Breast epithelium (tissue), 4 donors: Measurements from ENCODE around the gene WNK2. TPM values are rescaled to one million over a fixed set of nuclear protein-coding genes. Genes with fewer than 3 reads are reported as not detected.

Experiments used
- DNase-seq, 2 donors: peaks; one replicate each; pipeline ENCODE4 v3.0.0-alpha.2; 2019; ENCODE audit warnings: low spot score in 2 of 2
- H3K27ac ChIP-seq, 2 donors: fragments of 200-600 bp; sonication (generic) in 1 of 2; one replicate each; pipeline ENCODE4 v1.5.1; 2016 to 2019; ENCODE audit warnings: mild to moderate bottlenecking in 1 of 2
- H3K27me3 ChIP-seq, 2 donors: fragments of 200-600 bp; sonication (generic) in 1 of 2; one replicate each; pipeline versions ENCODE4 v1.5.1 to v1.6.0; 2017 to 2019; ENCODE audit warnings: control low read depth in 1 of 2, mild to moderate bottlenecking in 1 of 2
- H3K36me3 ChIP-seq: fragments of 200-600 bp; one replicate; pipeline ENCODE4 v1.5.1; 2019
- H3K4me1 ChIP-seq, 2 donors: fragments of 200-600 bp; sonication (generic); one replicate each; pipeline ENCODE4 v1.5.1; 2016 to 2019; ENCODE audit warnings: control low read depth in 1 of 2
- H3K4me3 ChIP-seq, 3 donors: fragments of 200-600 bp; sonication (generic); 1 replicate in 2 of 3; 2 replicates in 1 of 3; pipeline ENCODE4 v1.5.1; 2016 to 2019; ENCODE audit warnings: mild to moderate bottlenecking in 3 of 3, moderate library complexity in 2 of 3
- H3K9me3 ChIP-seq, 2 donors: fragments of 200-600 bp; sonication (generic) in 1 of 2; one replicate each; pipeline ENCODE4 v1.5.1; 2016 to 2019; ENCODE audit warnings: control low read depth in 1 of 2
- POLR2A ChIP-seq: fragments of 450-650 bp; IDR thresholded peaks from one replicate; pipeline ENCODE4 v1.6.1; 2016; ENCODE audit warnings: antibody characterized with exemption, mild to moderate bottlenecking, moderate library complexity
- POLR2AphosphoS5 ChIP-seq, 3 donors: sonication (generic); formaldehyde crosslinking; IDR thresholded peaks; one replicate each; pipeline ENCODE4 v1.6.1; 2017; ENCODE audit warnings: antibody characterized with exemption in 3 of 3
- intact Hi-C: fragments of 100-400 bp; cut with DNase I; formaldehyde crosslinking; loops from one replicate; pipeline ENCODE4 v1.15.1; 2023; ENCODE audit warnings: low total_unique reads
- total RNA-seq, 3 donors: library from RNA; depleted of rRNA; stranded (reverse); fragments of >200 nt; gene quantifications; one replicate each; pipeline ENCODE4 v1.1.0, GENCODE V29; 2016
- TF ChIP-seq, protein P1 (sequence below), 3 donors: fragments of 450-650 bp; IDR thresholded peaks; one replicate each; pipeline ENCODE4 v1.5.1; 2016 to 2017; ENCODE audit warnings: antibody characterized with exemption in 3 of 3, mild to moderate bottlenecking in 3 of 3, moderate library complexity in 3 of 3

WNK2 gene
- 10 to 100 TPM in 1 of 3 donors, 1 to 10 TPM in 1, not detected in 1; 9.1 to 28.5 TPM for total RNA-seq

DNA sequence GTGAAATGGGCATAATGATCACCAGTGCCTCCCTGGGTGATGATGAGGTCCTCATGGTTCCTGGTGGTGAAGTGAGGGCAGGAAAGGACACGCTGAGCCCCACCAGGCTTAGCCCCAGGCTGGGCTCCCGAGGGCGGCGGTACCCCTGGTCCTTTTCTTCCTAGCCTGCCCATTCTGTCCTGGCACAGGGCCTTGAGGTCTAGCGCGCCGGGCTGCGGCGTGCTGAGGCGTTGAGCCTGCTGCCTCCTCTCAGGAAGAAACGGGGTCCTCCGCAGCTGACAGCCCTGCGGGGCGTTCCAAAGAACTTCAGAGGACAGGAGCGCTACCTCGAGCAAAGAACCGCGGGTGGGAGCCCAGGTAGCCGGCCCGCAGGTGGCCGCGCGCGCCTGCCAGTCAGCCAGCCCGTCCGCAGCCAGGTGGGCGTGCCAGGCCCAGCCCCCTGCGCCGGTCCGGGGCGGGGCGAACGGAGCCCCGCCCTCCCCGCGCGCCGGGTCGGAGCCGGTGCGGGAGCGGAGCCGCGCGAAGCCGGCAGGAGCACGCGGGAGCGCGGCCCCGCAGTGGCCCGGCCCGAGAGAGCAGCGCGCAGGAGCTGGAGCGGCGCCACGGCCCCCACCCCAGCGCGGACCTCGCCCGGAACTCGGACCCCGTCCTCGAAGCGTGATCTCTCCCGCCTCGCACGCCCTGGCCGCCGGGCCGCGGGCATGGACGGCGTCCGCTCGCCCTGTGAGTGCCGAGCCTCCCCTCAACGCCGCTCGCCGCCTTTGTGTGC lies at the start of gene WNK2:
TSS of gene WNK2 (plus strand) at position 477 of the 769 bp plus-strand sequence. CDS start 791 bp downstream, outside the sequence.
- Histone ChIP-seq H3K4me3 (peak within 1 kb of the TSS; percentile 36 to 87 (median 61)), H3K9me3 (no peaks in the 10 kb centered on the region), H3K27ac (peak within 1 kb of the TSS in 1 of 2 donors; percentile 2), H3K36me3 (no peaks in the 10 kb centered on the region), H3K4me1 (peaks cover 0 to 4% of the 10 kb centered on the region in 2 donors), H3K27me3 (peaks cover 0 to 2% of the 10 kb centered on the region in 2 donors)
- TF ChIP-seq POLR2A (no peak), POLR2AphosphoS5 (IDR thresholded peaks at IDR 0.05) (no peak)
- TF ChIP-seq, protein P1, sequence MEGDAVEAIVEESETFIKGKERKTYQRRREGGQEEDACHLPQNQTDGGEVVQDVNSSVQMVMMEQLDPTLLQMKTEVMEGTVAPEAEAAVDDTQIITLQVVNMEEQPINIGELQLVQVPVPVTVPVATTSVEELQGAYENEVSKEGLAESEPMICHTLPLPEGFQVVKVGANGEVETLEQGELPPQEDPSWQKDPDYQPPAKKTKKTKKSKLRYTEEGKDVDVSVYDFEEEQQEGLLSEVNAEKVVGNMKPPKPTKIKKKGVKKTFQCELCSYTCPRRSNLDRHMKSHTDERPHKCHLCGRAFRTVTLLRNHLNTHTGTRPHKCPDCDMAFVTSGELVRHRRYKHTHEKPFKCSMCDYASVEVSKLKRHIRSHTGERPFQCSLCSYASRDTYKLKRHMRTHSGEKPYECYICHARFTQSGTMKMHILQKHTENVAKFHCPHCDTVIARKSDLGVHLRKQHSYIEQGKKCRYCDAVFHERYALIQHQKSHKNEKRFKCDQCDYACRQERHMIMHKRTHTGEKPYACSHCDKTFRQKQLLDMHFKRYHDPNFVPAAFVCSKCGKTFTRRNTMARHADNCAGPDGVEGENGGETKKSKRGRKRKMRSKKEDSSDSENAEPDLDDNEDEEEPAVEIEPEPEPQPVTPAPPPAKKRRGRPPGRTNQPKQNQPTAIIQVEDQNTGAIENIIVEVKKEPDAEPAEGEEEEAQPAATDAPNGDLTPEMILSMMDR (IDR thresholded peaks at IDR 0.05) = no peak
- intact Hi-C loops = no loop called here
- no peak for DNase-seq

DNA sequence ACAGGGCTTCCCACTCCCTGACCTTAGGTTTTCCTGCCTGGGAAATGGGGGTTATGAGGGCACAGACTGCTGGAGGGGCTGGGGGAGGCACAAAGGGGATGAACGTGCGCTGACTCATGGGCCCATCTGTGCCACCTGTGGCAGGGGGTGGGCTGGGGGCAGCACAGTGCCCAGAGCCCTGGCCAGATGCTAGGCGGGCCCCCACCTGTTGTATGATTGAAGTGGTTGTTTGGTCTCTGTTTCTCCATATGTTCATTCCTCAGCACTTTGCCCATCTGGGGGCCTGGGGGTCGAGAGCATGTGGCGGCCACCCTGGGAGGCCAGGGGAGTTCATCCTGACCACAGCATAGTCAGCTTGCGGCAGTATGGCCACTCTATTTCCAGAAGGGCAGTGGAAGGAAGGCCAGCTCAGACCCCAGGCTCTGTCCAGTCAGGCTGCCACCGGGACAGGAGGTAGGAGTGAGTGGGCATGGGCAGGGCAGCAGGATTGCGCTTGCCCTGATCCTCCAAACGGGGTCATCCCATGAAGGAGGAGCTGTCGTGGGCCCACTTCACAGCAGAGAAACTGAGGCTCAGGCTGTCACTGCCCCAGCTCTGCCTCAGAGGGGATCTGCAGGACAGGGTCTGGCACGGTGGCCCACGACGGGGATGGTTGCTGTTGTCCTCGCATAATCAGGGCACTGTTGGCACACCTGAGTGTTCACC lies 49.0 kb upstream of the WNK2 start:
- TF ChIP-seq POLR2AphosphoS5 (IDR thresholded peaks at IDR 0.05) (no peak), POLR2A (no peak)
- TF ChIP-seq, protein P1 (IDR thresholded peaks at IDR 0.05) = no peak
- H3K4me1 ChIP-seq = peaks cover 15 to 25% of the 10 kb centered on the region in 2 donors
- H3K9me3 ChIP-seq = no peaks in the 10 kb centered on the region
- intact Hi-C loops = loop anchor here (5.0 kb wide), 1 partner anchor 38 kb away; the partner anchor contains the start of gene CARD19
- H3K4me3 ChIP-seq = peak overlapping the region; percentile 61 to 86 (median 84)
- H3K27me3 ChIP-seq = no peaks in the 10 kb centered on the region
- peak overlapping the region; percentile 91 to 94 for H3K27ac ChIP-seq
- DNase-seq = no peak
- H3K36me3 ChIP-seq = no peaks in the 10 kb centered on the region

- no peak for DNase-seq
- intact Hi-C loops = no loop called here
- H3K4me1 ChIP-seq = peaks cover 13 to 14% of the 10 kb centered on the region in 2 donors
- peak overlapping the region in 2 of 3 donors; percentile 17 to 37 for H3K4me3 ChIP-seq
- peak overlapping the region in 1 of 2 donors; percentile 23 for H3K27ac ChIP-seq
- H3K9me3 ChIP-seq = no peaks in the 10 kb centered on the region
- TF ChIP-seq, protein P1 (IDR thresholded peaks at IDR 0.05) = no peak
- TF ChIP-seq POLR2AphosphoS5 (IDR thresholded peaks at IDR 0.05) (no peak), POLR2A (no peak)
- H3K27me3 ChIP-seq = no peaks in the 10 kb centered on the region
- H3K36me3 ChIP-seq = no peaks in the 10 kb centered on the region
These were observed 47.9 kb upstream of the WNK2 start for GRCh38 chr9:93136011-93136440.

DNA sequence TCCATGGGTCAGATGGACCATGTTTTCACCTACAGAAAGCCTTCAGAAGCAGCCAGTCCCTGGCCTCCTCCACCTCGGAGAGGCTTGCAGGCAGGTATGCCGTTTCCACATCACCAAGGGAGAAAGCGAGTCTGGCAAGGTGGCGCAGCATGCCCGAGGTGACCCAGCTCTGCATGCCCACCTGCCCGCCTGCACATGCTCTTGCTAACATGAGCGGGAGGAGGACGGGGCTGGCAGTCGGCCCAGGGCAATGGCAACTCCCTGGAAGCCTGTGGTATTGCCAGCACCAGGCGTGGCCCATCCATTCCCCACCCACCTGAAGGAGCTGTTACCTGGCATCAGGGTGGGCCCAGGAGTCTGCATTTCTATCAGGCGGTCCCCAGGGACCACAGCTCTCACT lies 46.6 kb upstream of the WNK2 start:
- intact Hi-C loops = no loop called here
- Histone ChIP-seq H3K27ac (peak overlapping the region in 1 of 2 donors; percentile 28), H3K36me3 (no peaks in the 10 kb centered on the region), H3K27me3 (no peaks in the 10 kb centered on the region), H3K4me1 (peaks cover 3 to 8% of the 10 kb centered on the region in 2 donors), H3K9me3 (no peaks in the 10 kb centered on the region), H3K4me3 (no peak overlapping the region)
- no peak for TF ChIP-seq POLR2AphosphoS5 (IDR thresholded peaks at IDR 0.05)
- no peak for TF ChIP-seq POLR2A
- TF ChIP-seq, protein P1 (IDR thresholded peaks at IDR 0.05) = no peak
- DNase-seq = no peak
